DLD1 (cell line): ENCODE data around the gene TTYH3.

Experiments used
- in situ Hi-C: cut with HindIII; loops from 2 replicates; pipeline ENCODE4 v1.10.0; 2017; ENCODE audit warnings: low sequenced_read_pairs

The TTYH3 gene

GRCh38 chr7:2613931-2614600 is 17.7 kb upstream of the TTYH3 start:
- in situ Hi-C loops: loop anchor here (25.0 kb wide), 1 partner anchor 127 kb away; the partner anchor contains the start of gene GRIFIN

- in situ Hi-C loops: loop anchor here (25.0 kb wide), 1 partner anchor 127 kb away; the partner anchor contains the start of gene GRIFIN
Observed at GRCh38 chr7:2614631-2615330, 17.0 kb upstream of the TTYH3 start.

GRCh38 chr7:2616387-2617324 is 15.1 kb upstream of the TTYH3 start:
- in situ Hi-C loops: loop anchor here (25.0 kb wide), 1 partner anchor 129 kb away; the partner anchor contains the start of gene GRIFIN

- in situ Hi-C loops: loop anchor here (25.0 kb wide), 1 partner anchor 130 kb away; the partner anchor contains the start of gene GRIFIN
Observed at GRCh38 chr7:2617325-2617905, 14.4 kb upstream of the TTYH3 start.

- in situ Hi-C loops: loop anchor here (25.0 kb wide), 1 partner anchor 132 kb away; the partner anchor contains the start of gene GRIFIN
Observed at GRCh38 chr7:2619116-2619515, 12.7 kb upstream of the TTYH3 start.

GRCh38 chr7:2621061-2621828 is 10.5 kb upstream of the TTYH3 start:
- in situ Hi-C loops: loop anchor here (25.0 kb wide), 1 partner anchor 134 kb away; the partner anchor contains the start of gene GRIFIN

- in situ Hi-C loops: loop anchor here (25.0 kb wide), 1 partner anchor 135 kb away; the partner anchor contains the start of gene GRIFIN
Observed at GRCh38 chr7:2621948-2622640, 9.7 kb upstream of the TTYH3 start.

GRCh38 chr7:2622869-2623697 is 8.7 kb upstream of the TTYH3 start:
- in situ Hi-C loops: loop anchor here (25.0 kb wide), 1 partner anchor 136 kb away; the partner anchor contains the start of gene GRIFIN

GRCh38 chr7:2623698-2624014 is 8.1 kb upstream of the TTYH3 start:
- in situ Hi-C loops: loop anchor here (25.0 kb wide), 1 partner anchor 136 kb away; the partner anchor contains the start of gene GRIFIN

GRCh38 chr7:2624293-2624886 is 7.4 kb upstream of the TTYH3 start:
- in situ Hi-C loops: loop anchor here (25.0 kb wide), 1 partner anchor 137 kb away; the partner anchor contains the start of gene GRIFIN

- in situ Hi-C loops: no loop called here
Observed at GRCh38 chr7:2626498-2627117, 5.2 kb upstream of the TTYH3 start.

GRCh38 chr7:2627258-2628129 is 4.3 kb upstream of the TTYH3 start:
- in situ Hi-C loops: no loop called here

GRCh38 chr7:2628130-2628482 is 3.7 kb upstream of the TTYH3 start:
- in situ Hi-C loops: no loop called here

GRCh38 chr7:2628891-2629290 is 2.9 kb upstream of the TTYH3 start:
- in situ Hi-C loops: no loop called here

- in situ Hi-C loops: no loop called here
Observed at GRCh38 chr7:2629746-2630681, 1.8 kb upstream of the TTYH3 start.
